ENCODE results near the gene SIRT2.
A peak's percentile ranks its signal among the peaks of the same experiment; 100 is the strongest.

Gene SIRT2

GRCh38 chr19:38920602-38921419 lies 21.4 kb upstream of the SIRT2 start:
- DNase-seq (ENCODE audit: low read depth, low spot score) = no peak

GRCh38 chr19:38919837-38920601 lies 20.6 kb upstream of the SIRT2 start:
- no peak for DNase-seq (ENCODE audit: low read depth, low spot score)

- DNase-seq (ENCODE audit: low read depth, low spot score) = no peak
These were observed 19.1 kb upstream of the SIRT2 start for GRCh38 chr19:38918526-38918925.

GRCh38 chr19:38917921-38918491 lies 18.6 kb upstream of the SIRT2 start:
- DNase-seq (ENCODE audit: low read depth, low spot score) = peak; percentile 31

DNA sequence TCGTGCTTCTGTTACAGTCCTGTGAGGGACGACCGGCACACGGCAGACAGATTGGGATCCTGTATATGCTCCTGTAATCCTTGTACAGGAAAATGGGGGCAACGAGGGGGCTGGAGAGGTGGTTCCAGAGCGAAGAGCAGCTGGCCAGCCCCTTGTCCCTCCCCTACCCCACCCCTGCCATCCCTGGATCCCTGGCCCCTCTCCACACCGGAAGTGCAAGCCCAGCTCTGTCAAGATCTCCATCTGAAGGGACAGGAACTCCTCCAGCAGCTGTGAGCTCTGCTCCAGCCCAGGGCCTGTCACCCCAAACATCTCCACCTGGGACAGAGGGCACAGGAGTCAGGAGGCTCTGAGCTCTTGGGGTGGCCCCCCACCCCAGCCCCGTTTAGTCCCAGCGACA lies 18.1 kb upstream of the SIRT2 start:
- DNase-seq (ENCODE audit: low read depth, low spot score) = no peak

DNA sequence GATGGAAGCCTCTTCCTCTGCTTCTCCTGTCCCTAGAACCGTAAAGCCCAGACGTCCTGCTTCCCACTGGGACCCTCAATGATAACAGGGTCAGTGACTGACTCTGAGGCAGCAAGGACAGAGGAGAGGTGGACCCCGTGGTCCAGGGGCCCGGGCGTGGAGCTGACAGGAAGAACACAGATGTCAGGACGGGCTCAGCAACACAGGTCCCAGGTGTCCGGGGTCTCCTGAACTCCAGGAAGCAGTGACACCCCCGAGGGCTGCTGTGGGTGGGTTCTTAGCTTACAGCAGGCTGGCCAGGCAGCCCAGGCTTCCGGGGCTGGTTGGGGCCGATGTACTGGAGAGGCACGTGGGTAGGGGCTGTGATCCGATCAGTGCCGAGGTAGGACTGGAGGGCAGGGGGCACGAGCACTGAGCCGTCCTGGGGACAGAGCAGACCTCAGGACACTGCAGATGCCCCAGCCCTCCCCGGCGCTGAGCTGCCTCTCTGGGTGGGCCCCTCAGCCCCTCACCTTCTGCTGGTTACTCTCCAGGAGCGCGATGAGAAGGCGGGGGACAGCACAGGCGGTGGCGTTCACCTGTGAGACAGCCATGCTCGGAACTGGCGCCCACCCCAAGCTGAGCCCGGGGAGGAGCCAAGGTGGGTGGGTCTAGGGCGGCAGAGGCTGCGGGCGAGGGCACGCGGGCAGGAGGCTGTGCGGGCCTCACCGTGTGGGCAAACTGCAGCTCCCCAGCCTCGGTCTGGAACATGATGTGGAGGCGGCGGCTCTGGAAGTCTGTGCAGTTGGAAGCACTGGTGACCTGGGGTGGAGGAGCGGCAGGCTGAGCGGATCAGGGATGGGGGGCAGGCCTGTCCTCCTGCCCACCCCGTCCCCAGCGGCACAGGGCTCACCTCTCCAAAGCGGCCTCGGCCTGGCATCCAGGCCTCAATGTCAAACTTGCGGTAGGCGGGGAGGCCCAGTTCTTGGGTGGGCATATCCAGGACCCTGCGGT lies 16.2 kb upstream of the SIRT2 start:
- DNase-seq (ENCODE audit: low read depth, low spot score) = no peak

GRCh38 chr19:38913958-38914357 lies 14.5 kb upstream of the SIRT2 start:
- DNase-seq (ENCODE audit: low read depth, low spot score) = no peak

DNA sequence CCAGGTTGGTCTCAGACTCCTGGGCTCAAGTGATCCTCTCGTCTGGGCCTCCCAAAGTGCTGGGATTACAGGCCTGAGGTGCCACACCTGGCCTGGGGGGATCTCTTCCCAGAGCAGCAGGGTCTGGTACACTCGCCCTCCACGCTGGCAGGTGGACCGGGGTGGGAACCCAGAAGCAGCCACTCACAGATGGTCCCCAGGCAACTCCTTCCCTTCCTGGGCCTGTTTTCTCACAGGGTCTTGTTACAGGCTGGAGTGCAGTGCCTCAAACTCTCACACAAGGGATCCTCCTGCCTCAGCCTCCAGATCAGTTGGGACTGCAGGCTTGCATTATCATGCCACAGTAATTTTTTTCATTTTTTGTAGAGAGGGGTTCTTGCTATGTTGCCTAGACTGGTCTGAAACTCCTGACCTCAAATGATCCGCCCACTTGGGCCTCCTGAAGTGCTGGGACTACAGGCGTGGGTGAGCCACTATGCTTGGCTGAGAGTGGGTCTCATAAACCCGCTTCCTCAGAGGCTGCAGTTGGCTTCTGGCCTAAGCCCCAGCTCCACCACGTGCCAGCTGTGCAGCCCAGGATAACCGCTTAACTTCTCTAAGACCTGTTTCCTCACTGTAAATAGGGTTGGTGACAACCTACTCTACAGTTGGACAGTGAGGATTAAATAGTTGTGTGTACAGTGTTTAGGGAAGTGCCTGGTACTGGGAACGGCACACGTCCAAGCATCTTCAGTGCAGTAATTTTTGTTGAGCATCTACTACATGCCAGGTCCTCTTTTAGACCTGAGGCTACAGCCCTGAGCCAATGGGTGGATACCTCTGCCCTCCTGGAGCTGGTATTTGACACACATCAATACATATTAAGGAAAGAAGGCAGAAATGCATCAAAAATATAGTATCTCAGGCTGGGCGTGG lies 13.4 kb upstream of the SIRT2 start:
- DNase-seq (ENCODE audit: low read depth, low spot score) = no peak

- DNase-seq (ENCODE audit: low read depth, low spot score) = no peak
These were observed 12.1 kb upstream of the SIRT2 start for GRCh38 chr19:38911388-38912001.

DNA sequence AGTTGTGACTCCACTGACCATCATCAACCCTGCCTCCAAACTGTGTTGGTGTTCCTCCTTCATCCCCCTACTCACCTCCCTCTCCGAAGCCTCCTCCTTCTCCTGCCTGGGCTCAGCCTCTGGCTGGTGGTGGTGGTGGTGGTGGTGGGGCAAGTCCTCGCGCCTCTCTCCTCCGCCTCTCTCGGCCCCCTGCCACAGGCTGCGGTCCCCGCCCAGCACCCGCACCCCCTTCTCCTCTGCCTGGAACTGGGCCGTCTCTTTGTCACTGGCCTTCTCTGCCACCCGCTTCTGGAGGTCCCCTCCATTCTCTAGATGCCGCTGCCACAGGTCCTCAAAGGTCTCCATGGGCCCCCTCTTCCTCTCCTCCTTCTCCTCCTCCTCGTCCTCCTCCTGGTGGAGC lies 11.1 kb upstream of the SIRT2 start:
- DNase-seq (ENCODE audit: low read depth, low spot score) = no peak

DNA sequence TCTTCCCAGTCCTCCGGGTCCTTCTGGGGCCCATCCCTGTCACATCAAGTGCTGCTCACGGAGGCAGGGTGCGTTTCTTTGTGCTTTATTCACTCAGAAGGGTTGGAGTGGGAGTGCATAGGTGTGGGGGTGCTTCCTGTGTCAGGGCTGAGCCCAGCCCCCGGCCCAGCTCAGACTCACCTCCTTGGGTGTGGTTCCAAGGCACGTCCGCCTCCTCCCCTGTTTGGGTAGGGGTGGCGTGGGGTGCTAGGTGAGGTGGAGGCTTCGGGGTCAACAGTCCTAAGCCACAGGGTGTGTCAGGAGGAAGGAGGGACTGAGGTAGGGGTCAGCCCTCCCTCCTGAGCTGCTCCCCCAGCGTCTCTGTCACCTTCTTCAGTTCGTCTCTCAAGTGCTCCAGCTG lies 9.5 kb upstream of the SIRT2 start:
- no peak for DNase-seq (ENCODE audit: low read depth, low spot score)

DNA sequence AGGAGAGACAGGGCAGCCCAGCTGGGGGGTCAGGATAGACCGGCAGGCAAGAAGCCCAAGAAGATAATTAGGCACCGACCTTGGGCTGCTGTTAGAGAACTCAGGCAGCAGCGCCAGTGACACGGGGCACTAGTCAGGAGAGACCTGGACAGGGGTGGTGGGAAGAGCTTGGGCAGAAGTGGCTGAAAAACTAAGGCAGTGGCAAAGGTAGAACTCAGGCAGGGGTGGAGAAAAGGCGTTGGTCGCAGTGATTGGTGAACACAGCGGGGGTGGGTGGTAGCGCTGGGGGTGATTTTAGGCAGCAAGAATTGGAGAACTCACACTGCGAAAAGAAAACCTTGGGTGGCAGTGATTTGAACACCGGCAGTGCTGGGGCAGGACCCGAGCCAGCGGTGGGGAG lies 8.3 kb upstream of the SIRT2 start:
- DNase-seq (ENCODE audit: low read depth, low spot score) = no peak

GRCh38 chr19:38907227-38907626 lies 7.8 kb upstream of the SIRT2 start:
- DNase-seq (ENCODE audit: low read depth, low spot score) = no peak

GRCh38 chr19:38905620-38906019 lies 6.2 kb upstream of the SIRT2 start:
- no peak for DNase-seq (ENCODE audit: low read depth, low spot score)

GRCh38 chr19:38904581-38905539 lies 5.4 kb upstream of the SIRT2 start:
- no peak for DNase-seq (ENCODE audit: low read depth, low spot score)

DNA sequence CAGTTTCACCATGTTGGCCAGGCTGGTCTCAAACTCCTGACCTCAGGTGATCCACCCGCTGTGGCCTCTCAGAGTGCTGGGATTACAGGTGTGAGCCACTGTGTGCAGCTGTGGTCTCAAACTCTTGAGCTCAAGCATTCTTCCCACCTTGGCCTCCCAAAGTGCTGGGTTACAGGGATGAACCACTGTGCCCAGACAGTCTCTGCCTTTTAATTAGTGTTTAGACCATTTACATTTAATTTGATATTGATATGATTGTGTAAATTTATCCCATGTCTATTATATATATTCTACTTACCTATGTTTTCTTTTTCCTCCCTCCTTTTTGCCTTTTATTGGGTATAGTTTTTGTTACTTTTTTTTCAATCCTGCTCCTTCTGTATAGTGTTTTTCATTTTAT lies 2.3 kb upstream of the SIRT2 start:
- no peak for DNase-seq (ENCODE audit: low read depth, low spot score)

- DNase-seq (ENCODE audit: low read depth, low spot score) = no peak
These were observed 1.3 kb upstream of the SIRT2 start for GRCh38 chr19:38900743-38901190.

- DNase-seq (ENCODE audit: low read depth, low spot score) = no peak
These were observed 798 bp upstream of the SIRT2 start for GRCh38 chr19:38900202-38900629.
